Esophagus squamous epithelium (tissue), 5 donors: ENCODE measurements around the gene PALD1. TPM values are rescaled to one million over a fixed set of nuclear protein-coding genes. Genes with fewer than 3 reads are reported as not detected.

Source experiments
- DNase-seq: peaks from one replicate; lab custom pipeline; 2025; lab: John Stamatoyannopoulos, UW
- H3K27ac ChIP-seq, 4 donors: fragments of 200-600 bp; sonication (generic); one replicate each; pipeline ENCODE4 v1.5.1; 2016 to 2019; ENCODE audit warnings: mild to moderate bottlenecking in 1 of 4
- H3K27me3 ChIP-seq, 4 donors: fragments of 200-600 bp; sonication (generic); 1 replicate in 3 of 4; 2 replicates in 1 of 4; pipeline versions ENCODE4 v1.5.1 to v1.6.0; 2017 to 2021; ENCODE audit warnings: antibody characterized with exemption in 1 of 4
- H3K36me3 ChIP-seq, 3 donors: fragments of 200-600 bp; sonication (generic); one replicate each; pipeline ENCODE4 v1.5.1; 2016 to 2019
- H3K4me1 ChIP-seq, 3 donors: fragments of 200-600 bp; sonication (generic); one replicate each; pipeline ENCODE4 v1.5.1; 2017 to 2019
- H3K4me3 ChIP-seq, 4 donors: fragments of 200-600 bp; sonication (generic); 1 replicate in 3 of 4; 2 replicates in 1 of 4; pipeline ENCODE4 v1.5.1; 2016 to 2019; ENCODE audit warnings: mild to moderate bottlenecking in 2 of 4, moderate library complexity in 1 of 4
- H3K9me3 ChIP-seq, 3 donors: fragments of 200-600 bp; sonication (generic); one replicate each; pipeline ENCODE4 v1.5.1; 2016 to 2019
- POLR2A ChIP-seq, 4 donors: fragments of 450-650 bp; IDR thresholded peaks; one replicate each; pipeline ENCODE4 v1.6.1; 2017; ENCODE audit warnings: antibody characterized with exemption in 4 of 4, mild to moderate bottlenecking in 4 of 4, moderate library complexity in 3 of 4
- WGBS, 2 donors: methylation state at CpG; one replicate each; pipeline ENCODE4 v1.1.5; 2018; 5-methylcytosine and 5-hydroxymethylcytosine counted together
- intact Hi-C: fragments of 100-400 bp; cut with DNase I; formaldehyde crosslinking; loops from one replicate; pipeline ENCODE4 v1.15.0; 2022
- total RNA-seq, 4 donors: library from RNA; depleted of rRNA; stranded (reverse); fragments of >200 nt; gene quantifications; one replicate each; pipeline ENCODE4 v1.1.0, GENCODE V29; 2016
- TF ChIP-seq, protein P1 (sequence below), 6 experiments: fragments of 450-650 bp in 4 of 6; fragments of 200-600 bp in 2 of 6; sonication (generic) in 2 of 6; IDR thresholded peaks; one replicate each; pipeline ENCODE4 v1.5.1; 2016 to 2019; ENCODE audit warnings: antibody characterized with exemption in 6 of 6, mild to moderate bottlenecking in 4 of 6, moderate library complexity in 4 of 6
- donor health status: DM: yes; HTN: yes; CAD: no.

PALD1 gene
- total RNA-seq, 4 donors from 2014 or later = 2.6 to 11.3 (median 4.5) TPM

DNA sequence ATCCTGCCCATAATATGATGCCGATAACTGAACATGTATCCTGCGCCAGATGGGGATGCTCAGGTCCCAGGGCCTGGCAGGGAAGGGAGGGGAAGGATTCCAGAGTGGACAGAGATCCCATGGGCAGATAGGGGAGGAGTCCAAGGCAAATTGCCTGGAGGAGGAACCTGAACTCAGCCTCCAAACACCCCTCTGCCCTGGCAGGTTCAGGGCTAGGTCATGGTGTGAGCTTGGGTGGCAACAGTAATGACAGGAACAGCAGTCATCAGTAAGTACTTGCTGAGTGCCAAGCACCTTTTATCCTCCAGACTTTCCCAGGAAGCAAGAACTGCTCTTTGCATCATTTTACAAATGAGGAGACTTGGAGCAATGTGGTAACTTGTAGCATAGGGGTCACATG is 3.8 kb upstream of the PALD1 start:
- Histone ChIP-seq H3K27me3 (peaks cover 0 to 14% (median 0%) of the 10 kb centered on the region in 4 donors), H3K4me1 (peaks cover 19 to 71% (median 32%) of the 10 kb centered on the region in 3 donors), H3K36me3 (no peaks in the 10 kb centered on the region), H3K9me3 (no peaks in the 10 kb centered on the region), H3K27ac (peak overlapping the region in 2 of 4 donors; percentile 20 to 59), H3K4me3 (no peak overlapping the region)
- TF ChIP-seq POLR2A (IDR thresholded peaks at IDR 0.05) = no peak
- intact Hi-C loops = no loop called here
- WGBS, 2 donors = 87 to 96% methylated on average over 2 of the region's 2 CpGs
- no peak for DNase-seq

DNA sequence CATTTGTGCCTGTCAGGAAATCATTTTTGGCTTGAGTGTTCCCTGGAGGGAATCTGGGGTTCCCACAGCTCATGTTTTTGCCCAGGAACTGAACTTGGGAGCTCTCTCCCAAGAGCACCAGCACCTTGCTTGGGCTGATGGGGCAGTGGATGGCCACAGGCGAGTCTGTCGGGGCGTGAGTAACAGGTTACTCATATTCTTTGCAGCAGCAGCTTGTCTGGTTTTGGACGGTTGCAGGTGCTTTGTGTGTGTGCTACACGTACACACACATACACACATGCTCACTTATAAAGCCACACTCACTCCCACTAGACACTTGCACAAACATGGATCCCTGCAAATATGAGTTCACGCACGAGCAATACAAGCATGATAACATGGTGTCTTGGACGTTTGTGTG is 2.9 kb upstream of the PALD1 start:
- peaks cover 0 to 14% (median 0%) of the 10 kb centered on the region in 4 donors for H3K27me3 ChIP-seq
- no peak for TF ChIP-seq POLR2A (IDR thresholded peaks at IDR 0.05)
- TF ChIP-seq, protein P1, sequence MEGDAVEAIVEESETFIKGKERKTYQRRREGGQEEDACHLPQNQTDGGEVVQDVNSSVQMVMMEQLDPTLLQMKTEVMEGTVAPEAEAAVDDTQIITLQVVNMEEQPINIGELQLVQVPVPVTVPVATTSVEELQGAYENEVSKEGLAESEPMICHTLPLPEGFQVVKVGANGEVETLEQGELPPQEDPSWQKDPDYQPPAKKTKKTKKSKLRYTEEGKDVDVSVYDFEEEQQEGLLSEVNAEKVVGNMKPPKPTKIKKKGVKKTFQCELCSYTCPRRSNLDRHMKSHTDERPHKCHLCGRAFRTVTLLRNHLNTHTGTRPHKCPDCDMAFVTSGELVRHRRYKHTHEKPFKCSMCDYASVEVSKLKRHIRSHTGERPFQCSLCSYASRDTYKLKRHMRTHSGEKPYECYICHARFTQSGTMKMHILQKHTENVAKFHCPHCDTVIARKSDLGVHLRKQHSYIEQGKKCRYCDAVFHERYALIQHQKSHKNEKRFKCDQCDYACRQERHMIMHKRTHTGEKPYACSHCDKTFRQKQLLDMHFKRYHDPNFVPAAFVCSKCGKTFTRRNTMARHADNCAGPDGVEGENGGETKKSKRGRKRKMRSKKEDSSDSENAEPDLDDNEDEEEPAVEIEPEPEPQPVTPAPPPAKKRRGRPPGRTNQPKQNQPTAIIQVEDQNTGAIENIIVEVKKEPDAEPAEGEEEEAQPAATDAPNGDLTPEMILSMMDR (IDR thresholded peaks at IDR 0.05) = no peak
- no peaks in the 10 kb centered on the region for H3K9me3 ChIP-seq
- no peak for DNase-seq
- no peaks in the 10 kb centered on the region for H3K36me3 ChIP-seq
- H3K27ac ChIP-seq = peak overlapping the region in 2 of 4 donors; percentile 20 to 59
- peaks cover 19 to 80% (median 35%) of the 10 kb centered on the region in 3 donors for H3K4me1 ChIP-seq
- intact Hi-C loops = no loop called here
- WGBS, 2 donors = 41 to 67% methylated on average over 4 to 7 of the region's 8 CpGs
- no peak overlapping the region for H3K4me3 ChIP-seq

DNA sequence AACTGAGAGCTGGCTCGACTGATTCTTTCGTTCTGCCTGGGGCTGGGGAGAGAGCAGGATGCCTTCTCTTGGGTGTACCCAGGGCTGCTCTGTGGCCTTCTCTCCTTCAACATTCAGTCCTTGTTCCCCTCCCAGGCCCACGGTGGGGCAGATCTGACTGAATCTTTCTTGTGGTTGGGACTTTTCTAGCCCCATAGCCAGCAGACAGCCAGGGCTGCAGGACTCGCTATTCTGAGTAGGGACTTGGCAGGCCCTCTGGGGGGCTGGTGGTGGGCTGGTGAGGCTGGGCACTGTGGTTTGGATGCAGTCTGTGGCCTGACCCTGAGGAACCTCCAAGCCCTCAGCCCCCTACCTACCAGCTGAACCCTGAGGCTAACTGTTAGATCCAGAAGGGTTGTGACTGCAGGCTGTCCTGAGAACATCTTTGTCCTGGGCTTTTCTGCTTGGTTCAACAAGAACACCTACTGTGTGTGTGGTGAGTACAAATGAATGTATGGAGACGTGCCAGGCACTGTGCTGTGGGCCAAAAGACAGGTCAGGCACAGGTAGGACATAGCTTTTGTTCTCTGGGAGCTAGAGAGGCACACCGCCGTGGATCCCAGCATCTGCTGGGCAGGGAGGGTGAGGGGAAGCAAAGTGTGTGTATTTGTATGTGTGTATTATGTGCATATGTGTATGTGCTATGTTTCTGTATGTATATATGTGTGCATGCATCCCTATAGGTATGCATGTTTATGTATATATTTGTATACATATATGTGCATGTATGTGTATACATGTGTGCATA is 2.1 kb upstream of the PALD1 start:
- peaks cover 21 to 87% (median 35%) of the 10 kb centered on the region in 3 donors for H3K4me1 ChIP-seq
- no peak for DNase-seq
- H3K36me3 ChIP-seq = no peaks in the 10 kb centered on the region
- intact Hi-C loops = no loop called here
- H3K9me3 ChIP-seq = no peaks in the 10 kb centered on the region
- peaks cover 0 to 14% (median 0%) of the 10 kb centered on the region in 4 donors for H3K27me3 ChIP-seq
- H3K27ac ChIP-seq = no peak overlapping the region
- no peak overlapping the region for H3K4me3 ChIP-seq
- WGBS, 2 donors = 59 to 63% methylated on average over 3 to 5 of the region's 7 CpGs
- TF ChIP-seq POLR2A (IDR thresholded peaks at IDR 0.05) = no peak
- TF ChIP-seq, protein P1 (IDR thresholded peaks at IDR 0.05) = no peak

DNA sequence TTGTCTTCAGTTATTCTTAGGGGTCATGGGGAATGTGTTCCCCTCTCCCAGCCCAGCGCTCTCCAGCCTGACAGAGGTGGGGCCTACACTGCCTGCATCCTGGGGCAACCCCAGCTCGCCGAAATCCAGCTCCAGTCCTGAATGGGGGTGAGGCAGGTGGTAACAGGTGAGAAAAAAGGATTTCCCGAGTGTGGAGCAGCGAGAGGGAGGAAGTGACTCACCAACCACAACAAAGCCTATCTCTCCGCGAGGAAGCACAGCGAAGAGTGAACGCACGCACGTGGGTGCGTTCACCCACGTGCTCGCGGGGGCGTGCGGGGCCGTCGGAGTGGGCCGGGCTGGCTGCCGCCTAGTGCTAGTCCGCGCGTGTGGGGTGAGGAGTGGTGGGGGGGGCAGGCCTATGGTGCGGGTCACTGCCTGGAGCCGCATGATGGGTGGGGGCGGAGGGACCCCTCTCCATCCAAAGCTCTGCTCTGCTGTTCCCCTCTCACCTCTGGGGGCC is 855 bp upstream of the PALD1 start:
- 0 to 4% methylated on average over 1 to 7 of the region's 27 CpGs for WGBS, 2 donors
- H3K27me3 ChIP-seq = peaks cover 0 to 14% (median 0%) of the 10 kb centered on the region in 4 donors
- peaks cover 31 to 96% (median 45%) of the 10 kb centered on the region in 3 donors for H3K4me1 ChIP-seq
- DNase-seq = no peak
- H3K4me3 ChIP-seq = peak overlapping the region; percentile 43 to 87 (median 62)
- no peaks in the 10 kb centered on the region for H3K36me3 ChIP-seq
- intact Hi-C loops = no loop called here
- TF ChIP-seq POLR2A (IDR thresholded peaks at IDR 0.05) = no peak
- TF ChIP-seq, protein P1 (IDR thresholded peaks at IDR 0.05) = no peak
- H3K9me3 ChIP-seq = no peaks in the 10 kb centered on the region
- H3K27ac ChIP-seq = peak overlapping the region; percentile 49 to 86 (median 72)

- H3K27me3 ChIP-seq = peaks cover 0 to 14% (median 0%) of the 10 kb centered on the region in 4 donors
- H3K27ac ChIP-seq = peak overlapping the region; percentile 49 to 86 (median 72)
- intact Hi-C loops = no loop called here
- peaks cover 31 to 97% (median 51%) of the 10 kb centered on the region in 3 donors for H3K4me1 ChIP-seq
- no peaks in the 10 kb centered on the region for H3K9me3 ChIP-seq
- no peak for DNase-seq
- TF ChIP-seq POLR2A (IDR thresholded peaks at IDR 0.05) = no peak
- TF ChIP-seq, protein P1 (IDR thresholded peaks at IDR 0.05) = no peak
- 20 to 33% methylated on average over 1 of the region's 11 CpGs for WGBS, 2 donors
- peak overlapping the region; percentile 43 to 87 (median 62) for H3K4me3 ChIP-seq
- H3K36me3 ChIP-seq = no peaks in the 10 kb centered on the region
Observed at GRCh38 chr10:70479165-70479581, 606 bp downstream of the PALD1 start.
